ENCODE data around the gene DRD2.

DRD2 gene

GRCh38 chr11:113376156-113376555, 99.0 kb downstream of the DRD2 start:
- DNase-seq = no peak

GRCh38 chr11:113375402-113375801, 99.8 kb downstream of the DRD2 start:
- Histone ChIP-seq H3K27me3 (replicated peaks; ENCODE audit: insufficient read depth, low read length) (no peaks in the 10 kb centered on the region), H3F3A (ENCODE audit: insufficient read depth, low read length) (no peaks in the 10 kb centered on the region), H4K20me1 (ENCODE audit: insufficient read depth, low read length) (no peaks in the 10 kb centered on the region), H3K36me3 (replicated peaks; ENCODE audit: insufficient read depth, low read length) (no peaks in the 10 kb centered on the region), H3K9ac (ENCODE audit: low read length) (no peak overlapping the region), H3K9me2 (replicated peaks; ENCODE audit: insufficient read depth, low read length) (no peaks in the 10 kb centered on the region), H2AFZ (ENCODE audit: low read length) (no peak overlapping the region), H3K4me1 (ENCODE audit: low read length) (no peaks in the 10 kb centered on the region), H3K4me2 (ENCODE audit: low read depth, low read length) (no peak overlapping the region), H3K79me2 (ENCODE audit: low read length) (no peaks in the 10 kb centered on the region), H3K4me3 (ENCODE audit: low read length) (no peak overlapping the region), H3K9me3 (replicated peaks; ENCODE audit: insufficient read depth, low read length) (no peaks in the 10 kb centered on the region), H3K27ac (ENCODE audit: low read length) (no peak overlapping the region)
- TF ChIP-seq EZH2 (optimal IDR thresholded peaks at IDR 0.05; ENCODE audit: low read depth, low read length) = no peak
- TF ChIP-seq EZH2phosphoT487 (IDR thresholded peaks at IDR 0.05; ENCODE audit: low read length) = no peak
- no peak for TF ChIP-seq CTCF (IDR thresholded peaks at IDR 0.05; ENCODE audit: low read length)
- DNase-seq = no peak

More at GRCh38 chr11:113376156-113376555, 99.0 kb downstream of the DRD2 start:
- no peak overlapping the region for H2AFZ ChIP-seq (ENCODE audit: low read length)
- TF ChIP-seq EZH2 (optimal IDR thresholded peaks at IDR 0.05; ENCODE audit: low read depth, low read length) (no peak), CTCF (IDR thresholded peaks at IDR 0.05; ENCODE audit: low read length) (no peak), EZH2phosphoT487 (IDR thresholded peaks at IDR 0.05; ENCODE audit: low read length) (no peak)
- no peak overlapping the region for H3K9ac ChIP-seq (ENCODE audit: low read length)
- H3K4me1 ChIP-seq (ENCODE audit: low read length) = no peaks in the 10 kb centered on the region
- no peaks in the 10 kb centered on the region for H3K27me3 ChIP-seq (replicated peaks; ENCODE audit: insufficient read depth, low read length)
- H3F3A ChIP-seq (ENCODE audit: insufficient read depth, low read length) = no peaks in the 10 kb centered on the region
- no peak overlapping the region for H3K27ac ChIP-seq (ENCODE audit: low read length)
- no peaks in the 10 kb centered on the region for H3K36me3 ChIP-seq (replicated peaks; ENCODE audit: insufficient read depth, low read length)
- no peaks in the 10 kb centered on the region for H3K79me2 ChIP-seq (ENCODE audit: low read length)
- H4K20me1 ChIP-seq (ENCODE audit: insufficient read depth, low read length) = no peaks in the 10 kb centered on the region
- no peak overlapping the region for H3K4me3 ChIP-seq (ENCODE audit: low read length)
- no peak overlapping the region for H3K4me2 ChIP-seq (ENCODE audit: low read depth, low read length)
- no peaks in the 10 kb centered on the region for H3K9me2 ChIP-seq (replicated peaks; ENCODE audit: insufficient read depth, low read length)
- H3K9me3 ChIP-seq (replicated peaks; ENCODE audit: insufficient read depth, low read length) = no peaks in the 10 kb centered on the region

DNA sequence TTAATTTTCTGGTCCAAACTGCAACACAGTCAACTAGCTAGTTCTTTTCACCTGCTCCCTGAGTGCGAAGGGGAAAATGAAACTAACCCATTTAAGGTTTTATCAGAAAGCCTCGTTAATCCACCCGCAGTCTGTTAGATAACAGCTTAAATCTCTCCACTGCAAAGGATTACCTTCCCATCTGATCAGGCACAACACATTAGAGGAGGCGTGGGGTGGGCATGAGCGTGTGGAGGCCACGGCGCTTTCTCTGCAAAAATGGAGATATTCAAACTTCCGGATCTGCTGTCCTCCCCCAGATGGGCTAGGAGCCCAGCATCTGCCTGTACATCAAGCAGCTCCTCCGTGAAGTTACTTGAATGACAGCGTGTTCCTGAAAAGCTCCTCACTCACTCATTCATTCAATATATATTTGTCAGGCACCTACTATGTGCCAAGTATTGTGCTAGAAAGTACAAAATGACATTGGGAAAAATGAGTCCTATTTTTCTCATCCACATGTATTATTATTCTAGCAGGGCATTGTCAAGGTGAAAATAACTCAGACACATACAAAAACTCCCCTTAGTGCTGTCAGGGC, 101.1 kb downstream of the DRD2 start:
- Histone ChIP-seq H3K27me3 (replicated peaks; ENCODE audit: insufficient read depth, low read length) (no peaks in the 10 kb centered on the region), H3K4me3 (ENCODE audit: low read length) (no peak overlapping the region), H3K36me3 (replicated peaks; ENCODE audit: insufficient read depth, low read length) (no peaks in the 10 kb centered on the region), H3K9me3 (replicated peaks; ENCODE audit: insufficient read depth, low read length) (no peaks in the 10 kb centered on the region), H3K9me2 (replicated peaks; ENCODE audit: insufficient read depth, low read length) (no peaks in the 10 kb centered on the region), H3K79me2 (ENCODE audit: low read length) (no peaks in the 10 kb centered on the region), H3K4me1 (ENCODE audit: low read length) (no peaks in the 10 kb centered on the region), H3F3A (ENCODE audit: insufficient read depth, low read length) (no peaks in the 10 kb centered on the region), H3K27ac (ENCODE audit: low read length) (no peak overlapping the region), H3K9ac (ENCODE audit: low read length) (no peak overlapping the region), H2AFZ (ENCODE audit: low read length) (no peak overlapping the region), H3K4me2 (ENCODE audit: low read depth, low read length) (no peak overlapping the region), H4K20me1 (ENCODE audit: insufficient read depth, low read length) (no peaks in the 10 kb centered on the region)
- TF ChIP-seq EZH2phosphoT487 (IDR thresholded peaks at IDR 0.05; ENCODE audit: low read length) = no peak
- no peak for TF ChIP-seq EZH2 (optimal IDR thresholded peaks at IDR 0.05; ENCODE audit: low read depth, low read length)
- no peak for TF ChIP-seq CTCF (IDR thresholded peaks at IDR 0.05; ENCODE audit: low read length)
- no peak for DNase-seq

Measured in MM.1S (cell line).